PC-9 (cell line): ENCODE results near the gene USP43. TPM values are rescaled to one million over a fixed set of nuclear protein-coding genes. Genes with fewer than 3 reads are reported as not detected.

ENCODE experiments used
- BruUV-seq: library from RNA; stranded (reverse); fragments of 400-500 nt; replicated peaks from 2 replicates; lab custom pipeline; 2021; lab: Mats Ljungman, UMichigan
- CTCF ChIA-PET: fragments of 300-600 bp; sonication (Branson Sonifier 250); formaldehyde crosslinking; loops from one replicate; lab custom pipeline; 2022; ENCODE audit warnings: antibody characterized with exemption; lab: Charles Lee
- POLR2A ChIA-PET: fragments of 300-600 bp; sonication (Branson Sonifier 250); formaldehyde crosslinking; loops from one replicate; lab custom pipeline; 2022; ENCODE audit warnings: antibody characterized with exemption; ENCODE audit not compliant: unreplicated experiment; lab: Charles Lee
- DNase-seq, 2 experiments: peaks; one replicate each; pipeline versions ENCODE4 v3.0.0 to v3.0.0-alpha.2; 2015 to 2022; ENCODE audit warnings: mixed read lengths in 1 of 2
- H2AFZ ChIP-seq: fragments of 200-600 bp; sonication (generic); 2 replicates; pipeline ENCODE4 v1.8.1; 2017; ENCODE audit warnings: antibody characterized with exemption
- H3F3A ChIP-seq: fragments of 200-600 bp; sonication (generic); 2 replicates; pipeline ENCODE4 v1.8.1; 2017; ENCODE audit warnings: antibody characterized with exemption, mild to moderate bottlenecking, low read depth; ENCODE audit not compliant: insufficient read depth
- H3K27ac ChIP-seq: fragments of 200-600 bp; sonication (generic); 2 replicates; pipeline ENCODE4 v1.6.1; 2016; ENCODE audit warnings: mixed run types
- H3K27me3 ChIP-seq: fragments of 200-600 bp; sonication (generic); 2 replicates; pipeline ENCODE4 v1.6.1; 2016; ENCODE audit warnings: low read depth, mixed run types; ENCODE audit not compliant: insufficient read depth
- H3K36me3 ChIP-seq: fragments of 200-600 bp; sonication (generic); 2 replicates; pipeline ENCODE4 v1.6.1; 2016; ENCODE audit warnings: low read depth, mixed run types
- H3K4me1 ChIP-seq: fragments of 200-600 bp; sonication (generic); replicated peaks from 2 replicates; pipeline ENCODE4 v1.6.1; 2016; ENCODE audit warnings: mixed run types; ENCODE audit not compliant: insufficient read depth
- H3K4me2 ChIP-seq: fragments of 200-600 bp; sonication (generic); 2 replicates; pipeline ENCODE4 v1.6.1; 2017; ENCODE audit warnings: mixed run types
- H3K4me3 ChIP-seq: fragments of 200-600 bp; sonication (generic); 2 replicates; pipeline ENCODE4 v1.6.1; 2016; ENCODE audit warnings: mixed run types
- H3K79me2 ChIP-seq: fragments of 200-600 bp; sonication (generic); 2 replicates; pipeline ENCODE4 v1.6.1; 2017; ENCODE audit warnings: low read depth, mixed run types
- H3K9me2 ChIP-seq: fragments of 200-600 bp; sonication (generic); 2 replicates; pipeline ENCODE4 v1.8.1; 2017; ENCODE audit warnings: mild to moderate bottlenecking; ENCODE audit not compliant: insufficient read depth
- H3K9me3 ChIP-seq: fragments of 200-600 bp; sonication (generic); 2 replicates; pipeline ENCODE4 v1.8.1; 2016; ENCODE audit warnings: low read depth; ENCODE audit not compliant: insufficient read depth
- H4K20me1 ChIP-seq: fragments of 200-600 bp; sonication (generic); 2 replicates; pipeline ENCODE4 v1.8.1; 2017; ENCODE audit not compliant: insufficient read depth
- CTCF ChIP-seq: fragments of 200-600 bp; sonication (generic); conservative IDR thresholded peaks from 2 replicates; pipeline ENCODE4 v1.6.1; 2017; ENCODE audit warnings: mixed run types, antibody characterized with exemption, mild to moderate bottlenecking, moderate library complexity
- EZH2 ChIP-seq: fragments of 200-600 bp; sonication (generic); IDR thresholded peaks from 2 replicates; pipeline ENCODE4 v1.8.0; 2017; ENCODE audit warnings: antibody characterized with exemption, low read depth
- intact Hi-C: fragments of 100-400 bp; cut with micrococcal nuclease; formaldehyde crosslinking; loops from one replicate; pipeline ENCODE4 v1.10.0; 2022; ENCODE audit not compliant: unreplicated experiment
- total RNA-seq: library from RNA; stranded (reverse); gene quantifications from 2 replicates; pipeline ENCODE4 v1.2.3, GENCODE V29; 2021

USP43 gene
- total RNA-seq, 1 experiment from 2014 or later = 16.0 TPM

- POLR2A ChIA-PET = no interaction called here
- H3K4me3 ChIP-seq = no peak overlapping the region
- no peaks in the 10 kb centered on the region for H3K27me3 ChIP-seq
- no peak overlapping the region for H3K4me2 ChIP-seq
- CTCF ChIA-PET = interaction anchor here (0.5 kb wide), 1 partner anchor 491 kb away, joined by 3 read pairs; no protein-coding TSS in a partner anchor
- TF ChIP-seq CTCF (no peak), EZH2 (no peak)
- DNase-seq = no peak
- intact Hi-C loops = no loop called here
- BruUV-seq = no TSS peak
- no peaks in the 10 kb centered on the region for H3K9me2 ChIP-seq
- H3K79me2 ChIP-seq = no peaks in the 10 kb centered on the region
- H3K36me3 ChIP-seq = no peaks in the 10 kb centered on the region
- H3K4me1 ChIP-seq = no peaks in the 10 kb centered on the region
- no peaks in the 10 kb centered on the region for H3F3A ChIP-seq
- H3K9me3 ChIP-seq = no peaks in the 10 kb centered on the region
- H2AFZ ChIP-seq = no peak overlapping the region
- no peak overlapping the region for H3K27ac ChIP-seq
- no peaks in the 10 kb centered on the region for H4K20me1 ChIP-seq
Observed at GRCh38 chr17:9696279-9697044, 51.1 kb downstream of the USP43 start.

GRCh38 chr17:9700136-9700535 lies 54.8 kb downstream of the USP43 start:
- H3K36me3 ChIP-seq = no peaks in the 10 kb centered on the region
- H3K27ac ChIP-seq = no peak overlapping the region
- intact Hi-C loops = no loop called here
- no TSS peak for BruUV-seq
- DNase-seq = no peak
- no peaks in the 10 kb centered on the region for H4K20me1 ChIP-seq
- POLR2A ChIA-PET = no interaction called here
- no peak overlapping the region for H3K4me2 ChIP-seq
- H3K27me3 ChIP-seq = no peaks in the 10 kb centered on the region
- H3K4me1 ChIP-seq = no peaks in the 10 kb centered on the region
- no peaks in the 10 kb centered on the region for H3F3A ChIP-seq
- no peaks in the 10 kb centered on the region for H3K9me2 ChIP-seq
- no peaks in the 10 kb centered on the region for H3K79me2 ChIP-seq
- no peak overlapping the region for H3K4me3 ChIP-seq
- no peaks in the 10 kb centered on the region for H3K9me3 ChIP-seq
- H2AFZ ChIP-seq = no peak overlapping the region
- CTCF ChIA-PET = no interaction called here
- TF ChIP-seq EZH2 (no peak), CTCF (no peak)

GRCh38 chr17:9700754-9701476 lies 55.6 kb downstream of the USP43 start:
- Histone ChIP-seq H3K36me3 (no peaks in the 10 kb centered on the region), H2AFZ (no peak overlapping the region), H3K4me1 (no peaks in the 10 kb centered on the region), H3K4me2 (no peak overlapping the region), H3K4me3 (no peak overlapping the region), H3K9me2 (no peaks in the 10 kb centered on the region), H3K27me3 (no peaks in the 10 kb centered on the region), H3F3A (no peaks in the 10 kb centered on the region), H4K20me1 (no peaks in the 10 kb centered on the region), H3K9me3 (no peaks in the 10 kb centered on the region), H3K27ac (no peak overlapping the region), H3K79me2 (no peaks in the 10 kb centered on the region)
- intact Hi-C loops = no loop called here
- ChIA-PET POLR2A (interaction anchor here (0.6 kb wide), 1 partner anchor 729 kb away, joined by 3 read pairs; no protein-coding TSS in a partner anchor), CTCF (no interaction called here)
- TF ChIP-seq CTCF = no peak
- no peak for TF ChIP-seq EZH2
- no TSS peak for BruUV-seq
- no peak for DNase-seq
